Effector CD4-positive, alpha-beta T cell (primary cell): Measurements from ENCODE around the gene PDXK.

Source experiments
- DNase-seq: peaks from one replicate; pipeline ENCODE4 v3.0.0-alpha.2; 2020

PDXK gene

DNA sequence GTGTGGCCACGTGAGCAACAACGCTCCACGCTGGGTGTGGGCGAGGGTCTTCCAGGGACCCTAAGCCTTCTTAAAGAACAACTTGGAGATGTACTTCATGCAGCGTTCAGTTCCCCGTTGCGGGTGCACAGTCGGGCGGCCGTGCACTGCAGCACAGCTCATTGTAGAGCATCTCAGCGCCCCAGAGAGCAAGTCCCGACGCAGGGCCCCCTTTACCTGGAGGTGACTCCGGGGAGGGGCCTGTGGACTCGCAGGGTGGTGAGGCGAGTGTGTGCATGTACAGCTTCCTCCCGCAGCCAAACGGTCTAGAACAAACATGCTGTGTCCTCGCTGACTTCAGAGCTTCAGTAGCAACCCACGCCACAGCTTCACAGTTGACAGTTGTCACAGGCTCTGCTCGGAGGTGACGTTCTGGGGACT lies 89.9 kb downstream of the PDXK start:
- no peak for DNase-seq

DNA sequence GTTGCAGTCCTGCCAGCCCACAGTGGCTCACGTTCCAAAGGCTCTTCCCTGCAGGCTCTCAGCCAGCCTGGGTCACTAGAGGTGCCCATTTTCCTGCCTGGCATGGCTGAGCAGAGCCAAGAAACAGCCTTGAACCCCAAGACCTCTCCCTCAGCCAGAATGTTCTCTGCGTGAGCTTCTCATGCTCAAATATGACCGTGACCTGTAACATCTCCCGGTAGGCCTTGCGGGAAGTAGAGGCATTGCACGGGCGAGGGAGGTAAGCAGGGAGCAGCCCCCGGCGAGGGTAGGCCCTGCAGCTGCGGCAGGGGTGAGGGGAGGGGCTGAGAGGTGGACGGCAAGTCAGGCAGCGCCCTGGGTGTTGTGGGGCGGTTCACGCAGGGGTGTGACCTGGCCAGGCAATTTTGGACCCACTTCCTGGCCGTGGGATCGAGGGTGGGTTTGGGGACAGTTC lies 90.4 kb downstream of the PDXK start:
- no peak for DNase-seq

DNA sequence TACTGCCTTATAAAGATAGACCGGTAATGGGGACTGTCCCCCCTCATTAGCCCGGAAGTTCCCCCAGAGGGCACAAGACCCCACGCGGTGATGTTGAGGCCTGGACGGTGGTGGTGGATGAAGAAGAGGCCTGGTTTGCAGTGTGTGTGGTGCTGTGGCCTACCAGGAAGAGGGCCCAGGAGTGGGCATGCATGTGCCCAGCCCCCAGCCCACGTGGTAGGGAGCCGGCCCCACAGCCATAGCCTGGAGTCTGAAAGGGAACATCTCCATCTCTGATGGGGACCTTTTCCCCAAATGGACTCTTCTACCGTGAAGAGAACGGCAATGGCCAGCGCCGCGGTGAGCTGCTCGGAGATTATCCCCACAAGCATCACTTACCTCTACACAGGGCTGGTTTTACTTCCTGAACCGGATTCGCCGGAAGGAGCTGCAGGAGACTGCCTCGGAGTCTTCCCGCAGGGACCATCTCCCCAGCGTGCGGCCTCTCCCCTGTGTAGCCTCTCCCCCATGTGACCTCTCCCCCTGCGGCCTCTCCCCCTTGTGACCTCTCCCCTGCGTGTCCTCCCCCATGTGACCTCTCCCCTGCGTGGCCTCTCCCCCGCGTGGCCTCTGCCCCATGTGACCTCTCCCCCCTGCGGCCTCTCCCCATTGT lies 91.0 kb downstream of the PDXK start:
- no peak for DNase-seq

DNA sequence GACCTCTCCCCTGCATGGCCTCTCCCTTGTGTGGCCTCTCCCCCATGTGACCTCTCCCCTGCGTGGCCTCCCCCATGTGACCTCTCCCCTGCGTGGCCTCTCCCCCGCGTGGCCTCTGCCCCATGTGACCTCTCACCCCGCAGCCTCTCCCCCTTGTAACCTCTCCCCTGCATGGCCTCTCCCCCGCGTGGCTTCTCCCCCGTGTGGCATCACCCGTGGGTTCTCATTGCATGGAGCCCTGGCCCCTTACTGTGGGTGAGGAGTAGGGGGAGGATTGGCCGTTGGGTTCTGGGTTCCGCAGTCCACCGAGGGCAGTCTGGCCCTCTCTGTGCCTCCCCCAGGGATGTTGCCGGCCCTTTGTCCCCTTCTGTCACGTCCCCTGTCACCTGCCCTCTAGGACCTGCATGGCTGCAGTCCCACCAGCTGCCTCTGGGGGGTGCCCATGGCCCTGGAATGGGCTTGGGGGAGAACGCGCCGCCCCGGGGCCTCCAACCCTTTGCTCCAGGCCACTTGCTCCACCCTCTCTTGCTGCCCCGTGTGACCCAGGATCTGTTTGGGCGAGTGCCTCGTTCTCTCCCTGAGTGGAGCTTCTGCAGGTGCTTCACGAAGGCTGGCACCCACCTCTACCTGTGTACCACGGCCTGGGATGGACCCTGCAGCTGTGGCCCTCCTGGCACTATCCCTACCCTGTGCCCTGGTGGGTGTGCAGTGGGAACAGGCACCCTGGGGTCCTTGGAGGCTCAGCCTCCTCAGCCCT lies 91.8 kb downstream of the PDXK start:
- peak; percentile 87 for DNase-seq

- DNase-seq: no peak
Measured at GRCh38 chr21:43811262-43812105, 92.6 kb downstream of the PDXK start.
